GM12878 (cell line): Measurements from ENCODE around the gene NPR1. TPM values are rescaled to one million over a fixed set of nuclear protein-coding genes. Genes with fewer than 3 reads are reported as not detected.

ENCODE experiments used
- BCL11A ChIP-seq: IDR thresholded peaks from 2 replicates; pipeline ENCODE4 v1.6.1; 2011; ENCODE audit warnings: low read depth, low read length
- EED ChIP-seq: sonication (generic); IDR thresholded peaks from 2 replicates; pipeline ENCODE4 v1.6.1; 2016; ENCODE audit warnings: antibody characterized with exemption, low read depth
- ESRRA ChIP-seq: IDR thresholded peaks from 2 replicates; pipeline ENCODE4 v1.6.1; 2012; ENCODE audit warnings: mild to moderate bottlenecking, low read length, improper control_type of control experiment
- EZH2 ChIP-seq: IDR thresholded peaks from 2 replicates; pipeline ENCODE4 v1.6.1; 2012; ENCODE audit warnings: low read depth, mild to moderate bottlenecking, control low read depth, inconsistent platforms, low read length, borderline replicate concordance; ENCODE audit not compliant: control insufficient read depth
- HCFC1 ChIP-seq: fragments of 150-350 bp; IDR thresholded peaks from 2 replicates; pipeline ENCODE4 v1.6.1; 2014; ENCODE audit warnings: low read length
- HDAC2 ChIP-seq: fragments of 200-600 bp; sonication (generic); IDR thresholded peaks from 2 replicates; pipeline ENCODE4 v1.6.1; 2017
- HDGF ChIP-seq: fragments of 450-650 bp; IDR thresholded peaks from 2 replicates; pipeline ENCODE4 v1.6.1; 2016; ENCODE audit warnings: antibody characterized with exemption
- IRF4 ChIP-seq: IDR thresholded peaks from 2 replicates; pipeline ENCODE4 v1.6.1; 2011; ENCODE audit warnings: low read depth, low read length
- MEF2A ChIP-seq: IDR thresholded peaks from 2 replicates; pipeline ENCODE4 v1.6.1; 2011; ENCODE audit warnings: low read depth, mild to moderate bottlenecking, low read length, moderate library complexity; ENCODE audit not compliant: insufficient read depth
- NR2F1 ChIP-seq: fragments of 450-650 bp; conservative IDR thresholded peaks from 2 replicates; pipeline ENCODE4 v1.6.1; 2017; ENCODE audit warnings: mild to moderate bottlenecking
- PML ChIP-seq: IDR thresholded peaks from 2 replicates; pipeline ENCODE4 v1.6.1; 2012; ENCODE audit warnings: low read length, inconsistent platforms
- SMC3 ChIP-seq: IDR thresholded peaks from 2 replicates; pipeline ENCODE4 v1.6.1; 2011; ENCODE audit warnings: low read length, improper control_type of control experiment, borderline replicate concordance
- ZBED1 ChIP-seq: IDR thresholded peaks from 2 replicates; pipeline ENCODE4 v1.6.1; 2016; ENCODE audit warnings: borderline replicate concordance
- polyA plus RNA-seq, 11 experiments: library from polyadenylated mRNA; depleted of rRNA in 4 of 11; unstranded in 6 of 11; stranded (reverse) in 5 of 11; fragments of >200 nt; fragmentation: Nextera tagmentation in 4 of 11; fragmentation: Illumina TruSeq in 1 of 11; extraction: Ambion mirVana in 4 of 11; extraction: Trizol in 1 of 11; gene quantifications; 1 replicate in 1 of 11; 2 replicates in 10 of 11; pipeline versions ENCODE4 v1.2.1 to v1.2.3, GENCODE V29; 2011 to 2016; ENCODE audit warnings: inconsistent platforms in 2 of 11, missing spikeins in 2 of 11, low read depth in 1 of 11
- total RNA-seq, 4 experiments: library from RNA; depleted of rRNA in 3 of 4; stranded (reverse); fragments of >200 nt in 3 of 4; fragmentation: Illumina TruSeq in 1 of 4; extraction: Trizol in 1 of 4; gene quantifications; 2 replicates each; pipeline versions ENCODE4 v1.2.1 to v1.2.3, GENCODE V29; 2013 to 2021
- TF ChIP-seq, protein P1 (sequence below): IDR thresholded peaks from 2 replicates; pipeline ENCODE4 v1.6.1; 2012; ENCODE audit warnings: improper control_type of control experiment, low read depth, low read length; ENCODE audit not compliant: insufficient replicate concordance
- TF ChIP-seq, protein P2 (sequence below): IDR thresholded peaks from 2 replicates; pipeline ENCODE4 v1.6.1; 2011; ENCODE audit warnings: low read depth, low read length, improper control_type of control experiment, borderline replicate concordance
- TF ChIP-seq, protein P3 (sequence below), 3 experiments: IDR thresholded peaks in 2 of 3; conservative IDR thresholded peaks in 1 of 3; 2 replicates each; pipeline ENCODE4 v1.5.1; 2011; ENCODE audit warnings: low read depth in 3 of 3, low read length in 3 of 3, mild to moderate bottlenecking in 3 of 3, control low read depth in 2 of 3, moderate library complexity in 2 of 3, inconsistent platforms in 1 of 3, mixed read lengths in 1 of 3; ENCODE audit not compliant: control insufficient read depth in 2 of 3, insufficient read depth in 1 of 3; ENCODE audit errors: extremely low read depth in 1 of 3
- TF ChIP-seq, protein P4 (sequence below): IDR thresholded peaks from 2 replicates; pipeline ENCODE4 v1.6.1; 2011; ENCODE audit warnings: mild to moderate bottlenecking, low read depth, low read length, moderate library complexity; ENCODE audit not compliant: insufficient replicate concordance

The NPR1 gene
- total and polyA plus RNA-seq, 10 of the 15 experiments (the other 5 are each of a cell fraction or from before 2014, with no cell fraction given) = 0.09 to 2.1 (median 0.28) TPM; not detected in 1

DNA sequence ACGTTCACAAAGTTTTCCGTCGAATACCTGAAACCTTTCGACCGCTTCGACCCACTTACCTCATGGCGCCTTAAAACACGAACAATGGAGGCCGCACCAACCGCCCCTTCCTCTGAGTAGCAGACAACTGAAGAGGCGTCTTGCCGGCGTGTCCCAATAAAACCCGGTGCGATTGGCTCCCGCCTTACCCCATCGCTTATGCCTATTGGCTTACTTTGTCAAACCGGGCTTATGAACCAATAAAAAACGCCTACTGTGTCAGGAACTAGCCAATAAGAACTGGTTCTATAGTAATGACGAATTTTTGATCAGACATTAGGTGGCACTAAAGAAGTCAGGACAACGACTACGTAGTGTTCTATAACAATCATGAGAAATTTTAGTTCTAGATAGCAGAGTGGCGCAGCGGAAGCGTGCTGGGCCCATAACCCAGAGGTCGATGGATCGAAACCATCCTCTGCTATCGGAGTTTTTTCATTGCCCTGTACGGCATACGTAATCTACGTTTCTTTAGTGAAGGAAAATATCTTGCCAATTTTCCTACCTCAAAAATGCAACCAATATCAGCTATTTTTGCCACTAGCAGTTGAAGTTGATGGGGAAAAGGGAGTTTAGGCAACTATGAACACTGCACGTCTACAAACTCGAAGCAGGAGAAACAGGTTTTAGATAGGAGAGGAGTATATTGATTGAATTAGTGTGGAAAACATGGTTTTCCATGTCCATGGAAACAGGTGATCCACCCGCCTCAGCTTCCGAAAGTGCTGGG, 7.4 kb upstream of the NPR1 start, which contains the start of gene ILF2 (continued):
- TF ChIP-seq BCL11A (no peak), HDGF (no peak), EED (peak; percentile 48; the same call in 1 of the 2 replicates), PML (peak; percentile 94), IRF4 (peak; percentile 22; the same call in 1 of the 2 replicates), HCFC1 (peak; percentile 43), SMC3 (no peak), ZBED1 (peak; percentile 54; the same call in 1 of the 2 replicates), MEF2A (0 out of 2 replicates have a peak, but pooled peaks have one; percentile 26), NR2F1 (peak; percentile 50; the same call in 1 of the 2 replicates), EZH2 (no peak), HDAC2 (0 out of 2 replicates have a peak, but pooled peaks have one; percentile 9), ESRRA (0 out of 2 replicates have a peak, but pooled peaks have one; percentile 50)
- TF ChIP-seq, protein P1, sequence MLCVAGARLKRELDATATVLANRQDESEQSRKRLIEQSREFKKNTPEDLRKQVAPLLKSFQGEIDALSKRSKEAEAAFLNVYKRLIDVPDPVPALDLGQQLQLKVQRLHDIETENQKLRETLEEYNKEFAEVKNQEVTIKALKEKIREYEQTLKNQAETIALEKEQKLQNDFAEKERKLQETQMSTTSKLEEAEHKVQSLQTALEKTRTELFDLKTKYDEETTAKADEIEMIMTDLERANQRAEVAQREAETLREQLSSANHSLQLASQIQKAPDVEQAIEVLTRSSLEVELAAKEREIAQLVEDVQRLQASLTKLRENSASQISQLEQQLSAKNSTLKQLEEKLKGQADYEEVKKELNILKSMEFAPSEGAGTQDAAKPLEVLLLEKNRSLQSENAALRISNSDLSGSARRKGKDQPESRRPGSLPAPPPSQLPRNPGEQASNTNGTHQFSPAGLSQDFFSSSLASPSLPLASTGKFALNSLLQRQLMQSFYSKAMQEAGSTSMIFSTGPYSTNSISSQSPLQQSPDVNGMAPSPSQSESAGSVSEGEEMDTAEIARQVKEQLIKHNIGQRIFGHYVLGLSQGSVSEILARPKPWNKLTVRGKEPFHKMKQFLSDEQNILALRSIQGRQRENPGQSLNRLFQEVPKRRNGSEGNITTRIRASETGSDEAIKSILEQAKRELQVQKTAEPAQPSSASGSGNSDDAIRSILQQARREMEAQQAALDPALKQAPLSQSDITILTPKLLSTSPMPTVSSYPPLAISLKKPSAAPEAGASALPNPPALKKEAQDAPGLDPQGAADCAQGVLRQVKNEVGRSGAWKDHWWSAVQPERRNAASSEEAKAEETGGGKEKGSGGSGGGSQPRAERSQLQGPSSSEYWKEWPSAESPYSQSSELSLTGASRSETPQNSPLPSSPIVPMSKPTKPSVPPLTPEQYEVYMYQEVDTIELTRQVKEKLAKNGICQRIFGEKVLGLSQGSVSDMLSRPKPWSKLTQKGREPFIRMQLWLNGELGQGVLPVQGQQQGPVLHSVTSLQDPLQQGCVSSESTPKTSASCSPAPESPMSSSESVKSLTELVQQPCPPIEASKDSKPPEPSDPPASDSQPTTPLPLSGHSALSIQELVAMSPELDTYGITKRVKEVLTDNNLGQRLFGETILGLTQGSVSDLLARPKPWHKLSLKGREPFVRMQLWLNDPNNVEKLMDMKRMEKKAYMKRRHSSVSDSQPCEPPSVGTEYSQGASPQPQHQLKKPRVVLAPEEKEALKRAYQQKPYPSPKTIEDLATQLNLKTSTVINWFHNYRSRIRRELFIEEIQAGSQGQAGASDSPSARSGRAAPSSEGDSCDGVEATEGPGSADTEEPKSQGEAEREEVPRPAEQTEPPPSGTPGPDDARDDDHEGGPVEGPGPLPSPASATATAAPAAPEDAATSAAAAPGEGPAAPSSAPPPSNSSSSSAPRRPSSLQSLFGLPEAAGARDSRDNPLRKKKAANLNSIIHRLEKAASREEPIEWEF = no peak
- TF ChIP-seq, protein P2, sequence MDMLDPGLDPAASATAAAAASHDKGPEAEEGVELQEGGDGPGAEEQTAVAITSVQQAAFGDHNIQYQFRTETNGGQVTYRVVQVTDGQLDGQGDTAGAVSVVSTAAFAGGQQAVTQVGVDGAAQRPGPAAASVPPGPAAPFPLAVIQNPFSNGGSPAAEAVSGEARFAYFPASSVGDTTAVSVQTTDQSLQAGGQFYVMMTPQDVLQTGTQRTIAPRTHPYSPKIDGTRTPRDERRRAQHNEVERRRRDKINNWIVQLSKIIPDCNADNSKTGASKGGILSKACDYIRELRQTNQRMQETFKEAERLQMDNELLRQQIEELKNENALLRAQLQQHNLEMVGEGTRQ = no peak
- TF ChIP-seq, protein P3, sequence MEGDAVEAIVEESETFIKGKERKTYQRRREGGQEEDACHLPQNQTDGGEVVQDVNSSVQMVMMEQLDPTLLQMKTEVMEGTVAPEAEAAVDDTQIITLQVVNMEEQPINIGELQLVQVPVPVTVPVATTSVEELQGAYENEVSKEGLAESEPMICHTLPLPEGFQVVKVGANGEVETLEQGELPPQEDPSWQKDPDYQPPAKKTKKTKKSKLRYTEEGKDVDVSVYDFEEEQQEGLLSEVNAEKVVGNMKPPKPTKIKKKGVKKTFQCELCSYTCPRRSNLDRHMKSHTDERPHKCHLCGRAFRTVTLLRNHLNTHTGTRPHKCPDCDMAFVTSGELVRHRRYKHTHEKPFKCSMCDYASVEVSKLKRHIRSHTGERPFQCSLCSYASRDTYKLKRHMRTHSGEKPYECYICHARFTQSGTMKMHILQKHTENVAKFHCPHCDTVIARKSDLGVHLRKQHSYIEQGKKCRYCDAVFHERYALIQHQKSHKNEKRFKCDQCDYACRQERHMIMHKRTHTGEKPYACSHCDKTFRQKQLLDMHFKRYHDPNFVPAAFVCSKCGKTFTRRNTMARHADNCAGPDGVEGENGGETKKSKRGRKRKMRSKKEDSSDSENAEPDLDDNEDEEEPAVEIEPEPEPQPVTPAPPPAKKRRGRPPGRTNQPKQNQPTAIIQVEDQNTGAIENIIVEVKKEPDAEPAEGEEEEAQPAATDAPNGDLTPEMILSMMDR (IDR thresholded peaks at IDR 0.05 in 2 of 3, conservative IDR thresholded peaks at IDR 0.05 in 1 of 3; ENCODE audit: control insufficient read depth in 2 of 3, extremely low read depth in 1 of 3, insufficient read depth in 1 of 3, low read depth in 3 of 3, low read length in 3 of 3) = peak; percentile 13 to 47 (median 32); a peak in 4 of 6 replicates
- TF ChIP-seq, protein P4, sequence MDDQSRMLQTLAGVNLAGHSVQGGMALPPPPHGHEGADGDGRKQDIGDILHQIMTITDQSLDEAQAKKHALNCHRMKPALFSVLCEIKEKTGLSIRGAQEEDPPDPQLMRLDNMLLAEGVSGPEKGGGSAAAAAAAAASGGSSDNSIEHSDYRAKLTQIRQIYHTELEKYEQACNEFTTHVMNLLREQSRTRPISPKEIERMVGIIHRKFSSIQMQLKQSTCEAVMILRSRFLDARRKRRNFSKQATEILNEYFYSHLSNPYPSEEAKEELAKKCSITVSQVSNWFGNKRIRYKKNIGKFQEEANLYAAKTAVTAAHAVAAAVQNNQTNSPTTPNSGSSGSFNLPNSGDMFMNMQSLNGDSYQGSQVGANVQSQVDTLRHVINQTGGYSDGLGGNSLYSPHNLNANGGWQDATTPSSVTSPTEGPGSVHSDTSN = no peak
